Upper lobe of right lung (tissue), 1 donor: Measurements from ENCODE around the gene HAPLN2. TPM values are rescaled to one million over a fixed set of nuclear protein-coding genes. Genes with fewer than 3 reads are reported as not detected.
"Not testable (repeated sequence)": the region's sequence is repeated elsewhere in the genome, so short reads cannot be mapped to it uniquely, and the experiment has no call there.

ENCODE experiments used
- ATAC-seq: fragments of 200-7000 bp; cut with Tn5 transposase; one replicate; pipeline ENCODE4 v1.9.1; 2020; ENCODE audit warnings: mild to moderate bottlenecking, moderate library complexity
- DNase-seq: peaks from one replicate; pipeline ENCODE4 v3.0.0-alpha.2; 2020
- H3K27ac ChIP-seq: fragments of 200-600 bp; one replicate; pipeline ENCODE4 v1.8.0; 2022
- H3K27me3 ChIP-seq: fragments of 200-600 bp; one replicate; pipeline ENCODE4 v1.8.0; 2022; ENCODE audit warnings: mild to moderate bottlenecking
- H3K36me3 ChIP-seq: fragments of 200-600 bp; one replicate; pipeline ENCODE4 v1.8.0; 2022
- H3K4me1 ChIP-seq: fragments of 200-600 bp; one replicate; pipeline ENCODE4 v1.8.0; 2022
- H3K4me3 ChIP-seq: fragments of 200-600 bp; one replicate; pipeline ENCODE4 v1.8.0; 2022; ENCODE audit warnings: mild to moderate bottlenecking
- H3K9me3 ChIP-seq: fragments of 200-600 bp; one replicate; pipeline ENCODE4 v1.8.0; 2022
- intact Hi-C: fragments of 100-400 bp; cut with DNase I; formaldehyde crosslinking; loops from one replicate; pipeline ENCODE4 v1.11.0; 2022
- total RNA-seq: library from RNA; stranded (reverse); fragmentation: NEBNext Ultra II Directional; extraction: Animal tissue kit (Norgen Biotek cat#: 25700); gene quantifications from one replicate; pipeline ENCODE4 v1.2.1, GENCODE V29; 2021
- TF ChIP-seq, protein P1 (sequence below): fragments of 200-600 bp; IDR thresholded peaks from one replicate; pipeline ENCODE4 v1.8.0; 2022; ENCODE audit warnings: antibody characterized with exemption
- donor health status: DM: no; HTN: yes; CAD: no; lungs with severe emphysema.

HAPLN2 gene
- total RNA-seq, 1 donor from 2014 or later = 0.78 TPM

DNA sequence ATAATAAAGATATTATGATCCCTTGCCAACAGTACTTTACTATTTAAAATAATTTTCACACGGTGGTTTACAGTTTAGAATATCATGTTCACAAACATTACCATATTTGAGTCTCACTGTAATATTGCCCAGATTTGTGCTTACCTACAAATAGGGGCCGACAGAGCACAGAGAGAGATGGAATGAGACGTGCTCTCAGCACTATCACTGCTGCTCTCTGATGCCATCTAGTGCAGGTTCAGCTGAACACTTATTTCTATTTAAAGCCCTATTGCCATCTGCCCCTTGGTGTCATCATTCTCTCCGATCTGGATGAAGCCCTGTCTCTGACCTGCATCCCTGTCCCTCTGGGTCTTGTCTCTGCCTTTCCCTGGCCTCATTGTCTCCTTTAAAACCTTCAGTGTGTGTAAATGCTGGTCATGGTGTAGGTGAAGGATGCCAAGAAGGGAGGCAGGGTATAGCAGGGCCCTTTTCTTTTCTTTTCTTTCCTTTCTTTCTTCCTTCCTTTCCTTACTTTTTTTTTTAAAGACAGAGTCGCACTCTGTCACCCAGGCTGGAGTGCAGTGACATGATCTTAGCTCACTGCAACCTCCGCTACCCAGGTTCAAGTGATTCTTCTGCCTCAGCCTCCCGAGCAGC, 11.1 kb upstream of the HAPLN2 start:
- DNase-seq = peak; percentile 17
- Histone ChIP-seq H3K27me3 (peaks cover 7% of the 10 kb centered on the region), H3K4me1 (no peaks in the 10 kb centered on the region), H3K4me3 (no peak overlapping the region), H3K36me3 (no peaks in the 10 kb centered on the region), H3K9me3 (no peaks in the 10 kb centered on the region), H3K27ac (no peak overlapping the region)
- ATAC-seq = peak; percentile 99
- TF ChIP-seq, protein P1, sequence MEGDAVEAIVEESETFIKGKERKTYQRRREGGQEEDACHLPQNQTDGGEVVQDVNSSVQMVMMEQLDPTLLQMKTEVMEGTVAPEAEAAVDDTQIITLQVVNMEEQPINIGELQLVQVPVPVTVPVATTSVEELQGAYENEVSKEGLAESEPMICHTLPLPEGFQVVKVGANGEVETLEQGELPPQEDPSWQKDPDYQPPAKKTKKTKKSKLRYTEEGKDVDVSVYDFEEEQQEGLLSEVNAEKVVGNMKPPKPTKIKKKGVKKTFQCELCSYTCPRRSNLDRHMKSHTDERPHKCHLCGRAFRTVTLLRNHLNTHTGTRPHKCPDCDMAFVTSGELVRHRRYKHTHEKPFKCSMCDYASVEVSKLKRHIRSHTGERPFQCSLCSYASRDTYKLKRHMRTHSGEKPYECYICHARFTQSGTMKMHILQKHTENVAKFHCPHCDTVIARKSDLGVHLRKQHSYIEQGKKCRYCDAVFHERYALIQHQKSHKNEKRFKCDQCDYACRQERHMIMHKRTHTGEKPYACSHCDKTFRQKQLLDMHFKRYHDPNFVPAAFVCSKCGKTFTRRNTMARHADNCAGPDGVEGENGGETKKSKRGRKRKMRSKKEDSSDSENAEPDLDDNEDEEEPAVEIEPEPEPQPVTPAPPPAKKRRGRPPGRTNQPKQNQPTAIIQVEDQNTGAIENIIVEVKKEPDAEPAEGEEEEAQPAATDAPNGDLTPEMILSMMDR = peak; percentile 80
- intact Hi-C loops = no loop called here

- intact Hi-C loops = no loop called here
- Histone ChIP-seq H3K27me3 (peaks cover 7% of the 10 kb centered on the region), H3K36me3 (no peaks in the 10 kb centered on the region), H3K4me3 (no peak overlapping the region), H3K27ac (no peak overlapping the region), H3K9me3 (no peaks in the 10 kb centered on the region), H3K4me1 (no peaks in the 10 kb centered on the region)
- TF ChIP-seq, protein P1 = peak; percentile 33
- peak; percentile 61 for ATAC-seq
- DNase-seq = peak; percentile 52
Measured at GRCh38 chr1:156608981-156609380, 10.2 kb upstream of the HAPLN2 start.

DNA sequence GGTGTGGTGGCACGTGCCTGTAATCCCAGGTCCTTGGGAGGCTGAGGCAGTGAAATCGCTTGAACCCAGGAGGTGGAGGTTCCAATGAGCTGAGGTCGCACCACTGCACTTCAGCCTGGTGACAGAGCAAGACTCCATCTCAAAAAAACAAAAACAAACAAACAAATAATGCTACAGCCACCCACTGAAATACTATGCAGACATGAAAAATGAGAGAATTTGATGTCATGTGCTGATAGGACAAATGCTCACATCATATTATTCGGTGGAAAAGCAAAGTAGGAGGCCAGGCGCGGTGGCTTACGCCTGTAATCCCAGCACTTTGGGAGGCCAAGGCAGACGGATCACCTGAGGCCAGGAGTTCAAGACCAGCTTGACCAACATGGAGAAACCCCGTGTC, 9.1 kb upstream of the HAPLN2 start:
- H3K4me3 ChIP-seq, H3K4me1 ChIP-seq, H3K27ac ChIP-seq, intact Hi-C loops, H3K36me3 ChIP-seq, H3K9me3 ChIP-seq, ATAC-seq, H3K27me3 ChIP-seq: not testable (repeated sequence)
- DNase-seq = peak; percentile 23

DNA sequence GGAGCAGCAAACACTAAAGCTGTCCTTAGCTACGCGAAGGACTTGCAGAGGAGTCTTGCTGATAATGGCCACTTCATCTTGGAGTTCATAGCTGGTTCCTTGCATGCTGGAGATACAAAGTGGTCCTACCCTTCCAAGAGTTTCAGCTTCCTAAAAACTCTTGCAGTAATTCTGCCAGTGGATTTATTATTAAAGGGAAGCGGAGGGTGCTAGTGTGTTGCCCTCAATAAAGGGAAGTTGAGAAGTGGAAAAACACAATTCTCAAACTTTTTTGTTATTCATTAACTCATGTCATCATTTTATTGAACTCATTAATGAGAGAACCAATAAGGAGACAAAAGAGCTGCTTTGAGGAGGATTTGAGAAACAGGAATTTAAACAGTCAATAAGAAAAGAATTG, 6.5 kb upstream of the HAPLN2 start:
- ATAC-seq (no peak), DNase-seq (no peak)
- Histone ChIP-seq H3K9me3 (no peaks in the 10 kb centered on the region), H3K4me3 (no peak overlapping the region), H3K36me3 (no peaks in the 10 kb centered on the region), H3K27me3 (peaks cover 7% of the 10 kb centered on the region), H3K4me1 (no peaks in the 10 kb centered on the region), H3K27ac (no peak overlapping the region)
- intact Hi-C loops = no loop called here
- TF ChIP-seq, protein P1 = no peak

DNA sequence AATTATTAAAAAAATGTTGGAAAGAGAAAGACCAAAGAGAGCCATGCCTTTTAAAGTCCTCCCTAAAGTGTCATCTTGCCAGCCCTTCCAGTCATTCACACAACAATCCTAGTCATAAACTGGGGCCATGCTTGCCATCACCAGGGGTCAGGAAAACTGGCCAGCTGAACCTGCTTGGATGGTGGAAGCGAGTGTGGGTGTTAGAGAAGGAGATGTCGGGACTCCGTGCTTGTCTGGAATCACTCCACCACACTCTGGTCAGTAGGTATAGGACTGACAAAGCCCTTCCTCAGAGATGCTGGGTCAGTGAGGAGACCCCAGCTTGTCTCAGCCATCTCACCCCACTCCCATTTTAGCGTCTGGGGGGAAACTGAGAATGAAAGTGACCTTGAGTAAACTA, 3.3 kb upstream of the HAPLN2 start:
- Histone ChIP-seq H3K9me3 (no peaks in the 10 kb centered on the region), H3K36me3 (no peaks in the 10 kb centered on the region), H3K27me3 (peaks cover 23% of the 10 kb centered on the region), H3K27ac (peak overlapping the region; percentile 43), H3K4me1 (no peaks in the 10 kb centered on the region), H3K4me3 (no peak overlapping the region)
- TF ChIP-seq, protein P1 = no peak
- peak; percentile 26 for DNase-seq
- intact Hi-C loops = no loop called here
- ATAC-seq = no peak

DNA sequence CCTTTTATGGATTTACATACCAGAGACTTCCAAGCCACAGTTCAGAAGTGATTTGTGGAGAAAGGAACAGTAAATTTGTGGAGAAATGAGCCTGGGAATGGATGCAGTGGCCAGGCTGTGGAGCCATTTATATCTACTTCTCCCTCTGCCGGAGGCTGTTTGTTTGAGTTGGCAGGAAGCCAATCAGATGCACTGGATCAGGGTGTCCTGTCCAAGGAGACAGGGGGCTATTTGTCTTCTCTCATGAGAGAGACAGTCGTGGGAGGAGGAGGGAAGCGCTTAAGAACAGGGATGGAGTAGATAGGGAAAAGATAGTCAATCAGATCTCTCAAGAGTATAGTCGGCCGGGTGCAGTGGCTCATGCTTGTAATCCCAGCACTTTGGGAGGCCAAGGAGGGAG, 2.8 kb upstream of the HAPLN2 start:
- no peak overlapping the region for H3K27ac ChIP-seq
- no peak for DNase-seq
- H3K4me3 ChIP-seq = no peak overlapping the region
- no peaks in the 10 kb centered on the region for H3K9me3 ChIP-seq
- H3K27me3 ChIP-seq = peaks cover 24% of the 10 kb centered on the region
- no peaks in the 10 kb centered on the region for H3K36me3 ChIP-seq
- intact Hi-C loops = no loop called here
- H3K4me1 ChIP-seq = no peaks in the 10 kb centered on the region
- peak; percentile 55 for ATAC-seq
- TF ChIP-seq, protein P1 = no peak
